A549 treated with ZK216348 at 1 μM for 4 hours (cell line): ENCODE results near the gene C19orf12. TPM values are rescaled to one million over a fixed set of nuclear protein-coding genes. Genes with fewer than 3 reads are reported as not detected.

ENCODE experiments used
- total RNA-seq: library from RNA; stranded (reverse); fragments of 200-300 nt; extraction: Qiagen RNA extraction; gene quantifications from 5 replicates; pipeline ENCODE4 v1.2.3, GENCODE V29; 2022; ENCODE audit warnings: low read depth

C19orf12 gene
- total RNA-seq, result 35.3 to 51.5 TPM (median 47.6 TPM) in 5 replicates

DNA sequence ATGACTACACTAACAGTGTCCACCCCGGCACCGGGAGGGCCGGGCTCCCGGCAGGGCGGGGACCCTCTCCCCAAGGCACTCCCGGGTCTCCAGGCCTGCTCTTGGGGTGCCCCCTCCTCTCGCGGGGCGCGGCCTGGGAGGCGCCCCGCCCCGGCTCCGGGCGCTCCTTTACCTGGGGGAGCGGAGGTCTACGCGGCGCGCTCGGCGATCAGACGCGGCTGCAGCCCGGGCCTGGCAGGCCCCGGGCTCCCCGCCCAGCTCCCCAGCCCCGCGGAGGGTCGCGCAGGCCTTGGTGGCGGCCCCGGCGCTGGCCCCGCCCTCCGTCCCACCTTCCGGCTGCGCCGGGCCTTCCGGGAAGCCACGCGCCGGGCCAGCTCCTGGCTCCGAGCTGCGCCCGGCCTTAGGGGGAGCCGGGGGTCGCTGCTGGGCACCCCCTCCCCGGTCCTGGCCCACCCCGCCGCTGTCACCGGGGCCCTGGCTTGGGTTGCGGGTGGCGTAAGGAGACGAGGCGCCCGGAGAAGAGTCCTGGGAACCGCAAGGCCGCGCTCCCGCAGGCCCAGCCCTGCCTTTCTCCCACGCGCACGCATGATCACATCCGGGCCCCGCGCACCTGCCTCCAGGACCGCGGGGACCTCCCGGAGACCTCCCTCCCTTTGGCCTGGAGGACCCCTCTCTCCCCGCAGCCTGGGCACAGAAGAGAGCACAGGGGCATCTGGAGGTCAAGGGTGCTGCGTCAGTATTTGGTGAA is at the start of gene C19orf12:
Gene C19orf12, minus strand, starts transcription at position 309 of the 748 bp plus-strand sequence. CDS start 6,848 bp downstream, outside the sequence.

DNA sequence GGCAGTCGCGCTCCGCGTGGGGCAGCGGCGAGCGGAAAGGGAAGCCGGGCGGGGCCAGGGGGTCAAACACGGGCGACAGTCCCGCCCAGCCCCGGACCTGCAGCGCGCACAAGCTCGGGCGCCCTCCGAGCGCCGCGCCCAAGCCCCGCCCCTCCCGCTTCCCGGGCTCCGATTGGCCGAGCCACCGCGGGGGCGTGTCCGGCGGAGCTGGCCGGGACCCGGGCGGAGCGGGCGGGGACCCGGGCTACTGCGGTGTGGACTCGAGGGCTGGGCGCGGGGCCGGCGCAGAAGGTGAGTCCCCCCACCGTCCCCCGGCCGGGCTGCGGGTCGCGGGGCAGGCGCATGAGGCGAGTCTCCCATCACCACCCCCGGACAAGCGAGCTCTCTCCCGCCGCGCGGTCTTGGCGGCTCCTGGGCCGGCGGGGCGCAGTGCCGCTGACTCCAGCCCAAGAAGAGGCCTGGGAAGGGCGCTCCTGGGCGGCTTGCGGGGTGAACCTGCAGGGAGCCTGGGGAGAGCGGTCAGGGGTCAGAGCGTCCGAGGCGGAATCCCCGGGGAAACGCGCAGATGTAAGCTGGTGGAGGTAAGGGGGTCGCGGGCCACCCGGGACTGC is 49.7 kb downstream of the C19orf12 start, which contains the start of gene PLEKHF1:
Gene PLEKHF1, plus strand, starts transcription at position 247 of the 611 bp plus-strand sequence. CDS start 8,379 bp downstream, outside the sequence.

Other genes with a start within 250 kb of the C19orf12 start
- not detected in 5 replicates for gene VSTM2B, start 189.3 kb downstream of the C19orf12 start, total RNA-seq
- gene POP4, start 109.0 kb downstream of the C19orf12 start, total RNA-seq, result 176 to 248 TPM (median 189 TPM) in 5 replicates
- 5.6 to 9.9 TPM (median 9.1 TPM) in 5 replicates for gene PLEKHF1, start 49.8 kb downstream of the C19orf12 start, total RNA-seq
- gene CCNE1, start 96.7 kb upstream of the C19orf12 start, total RNA-seq, result 23.8 to 30.0 TPM (median 24.9 TPM) in 5 replicates
- 77.8 to 135 TPM (median 87.3 TPM) in 5 replicates for gene URI1, start 227.0 kb upstream of the C19orf12 start, total RNA-seq